ENCODE measurements around the gene OSBPL10. TPM values are rescaled to one million over a fixed set of nuclear protein-coding genes. Genes with fewer than 3 reads are reported as not detected.

OSBPL10 gene
- total and polyA plus RNA-seq, 8 donors: 1.8 to 37.7 (median 5.9) TPM

DNA sequence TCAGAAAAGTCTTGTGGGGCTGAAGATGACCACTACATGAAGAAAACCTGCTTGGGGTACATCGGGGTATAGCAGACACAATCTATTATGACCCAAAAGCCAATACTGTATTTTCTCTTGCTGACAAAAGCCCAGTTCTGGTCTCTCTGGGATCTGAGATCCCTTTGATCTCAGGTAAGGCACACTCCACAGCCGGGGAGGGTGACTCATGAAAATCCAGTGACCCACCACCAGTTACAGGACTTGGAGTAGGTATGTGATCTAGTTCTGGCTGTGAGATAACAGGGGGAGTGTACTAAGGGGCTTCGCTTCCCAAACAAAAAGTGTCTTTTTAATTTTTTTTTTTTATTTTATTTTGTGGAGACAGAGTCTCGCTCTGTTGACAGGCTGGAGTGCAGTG, 255.1 kb downstream of the OSBPL10 start:
- H3K27ac ChIP-seq: no peak overlapping the region
- no peaks in the 10 kb centered on the region for H3K36me3 ChIP-seq
- no peaks in the 10 kb centered on the region for H3K9me3 ChIP-seq
- TF ChIP-seq POLR2AphosphoS5 (IDR thresholded peaks at IDR 0.05) (no peak), EP300 (IDR thresholded peaks at IDR 0.05) (no peak), CTCF (IDR thresholded peaks at IDR 0.05) (no peak), POLR2A (IDR thresholded peaks at IDR 0.05) (no peak)
- no peaks in the 10 kb centered on the region for H3K27me3 ChIP-seq
- H3K4me3 ChIP-seq: no peak overlapping the region
- DNase-seq: no peak
- H3K4me1 ChIP-seq: no peaks in the 10 kb centered on the region
- intact Hi-C loops (cut with DNase I; ENCODE audit: low total_unique reads): no loop called here
- 89 to 99% (median 98%) methylated on average over 4 of the region's 4 CpGs for WGBS, 5 donors

- no peak for TF ChIP-seq POLR2A (IDR thresholded peaks at IDR 0.05)
- TF ChIP-seq POLR2AphosphoS5 (IDR thresholded peaks at IDR 0.05): no peak
- TF ChIP-seq CTCF (IDR thresholded peaks at IDR 0.05): no peak
- no peak for TF ChIP-seq EP300 (IDR thresholded peaks at IDR 0.05)
- no peak for DNase-seq
- no peaks in the 10 kb centered on the region for H3K36me3 ChIP-seq
- H3K4me3 ChIP-seq: no peak overlapping the region
- intact Hi-C loops (cut with DNase I; ENCODE audit: low total_unique reads): no loop called here
- no peak overlapping the region for H3K27ac ChIP-seq
- H3K4me1 ChIP-seq: no peaks in the 10 kb centered on the region
- no peaks in the 10 kb centered on the region for H3K27me3 ChIP-seq
- WGBS, 5 donors: 86 to 92% (median 91%) methylated on average over 6 of the region's 6 CpGs
- no peaks in the 10 kb centered on the region for H3K9me3 ChIP-seq
Observed at GRCh38 chr3:31725568-31725967, 255.5 kb downstream of the OSBPL10 start.

GRCh38 chr3:31724651-31725050, 256.4 kb downstream of the OSBPL10 start:
- 76 to 84% (median 81%) methylated on average over 4 of the region's 4 CpGs for WGBS, 5 donors
- Histone ChIP-seq H3K9me3 (no peaks in the 10 kb centered on the region), H3K27ac (no peak overlapping the region), H3K36me3 (no peaks in the 10 kb centered on the region), H3K4me1 (no peaks in the 10 kb centered on the region), H3K27me3 (no peaks in the 10 kb centered on the region), H3K4me3 (no peak overlapping the region)
- no peak for DNase-seq
- intact Hi-C loops (cut with DNase I; ENCODE audit: low total_unique reads): no loop called here
- TF ChIP-seq EP300 (IDR thresholded peaks at IDR 0.05): no peak

DNA sequence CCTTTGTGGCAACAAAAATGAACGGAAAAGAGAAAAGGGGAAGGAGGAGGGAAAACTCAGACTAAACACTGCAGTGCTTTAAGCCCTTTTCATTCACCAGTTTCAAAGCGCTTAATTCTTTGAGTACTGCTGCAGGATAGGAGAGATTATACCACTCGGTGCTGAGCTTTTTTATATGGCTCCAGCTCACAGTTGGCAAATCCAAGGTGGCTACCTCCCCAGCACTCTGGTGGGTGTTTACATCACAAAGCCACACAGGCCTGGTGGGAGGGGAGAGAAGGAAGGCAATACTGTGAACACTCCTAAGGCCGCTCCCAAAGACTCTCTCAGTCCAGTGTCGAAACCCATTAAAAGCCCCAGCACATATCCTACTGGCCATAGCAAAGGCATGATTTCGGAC, 256.9 kb downstream of the OSBPL10 start:
- H3K4me3 ChIP-seq: no peak overlapping the region
- no peaks in the 10 kb centered on the region for H3K27me3 ChIP-seq
- no peaks in the 10 kb centered on the region for H3K4me1 ChIP-seq
- TF ChIP-seq POLR2A (IDR thresholded peaks at IDR 0.05) (no peak), POLR2AphosphoS5 (IDR thresholded peaks at IDR 0.05) (no peak), CTCF (IDR thresholded peaks at IDR 0.05) (no peak), EP300 (IDR thresholded peaks at IDR 0.05) (no peak)
- H3K36me3 ChIP-seq: no peaks in the 10 kb centered on the region
- intact Hi-C loops (cut with DNase I; ENCODE audit: low total_unique reads): no loop called here
- H3K27ac ChIP-seq: no peak overlapping the region
- no peak for DNase-seq
- no peaks in the 10 kb centered on the region for H3K9me3 ChIP-seq
- WGBS, 5 donors: 78 to 89% (median 81%) methylated on average over 6 of the region's 6 CpGs

DNA sequence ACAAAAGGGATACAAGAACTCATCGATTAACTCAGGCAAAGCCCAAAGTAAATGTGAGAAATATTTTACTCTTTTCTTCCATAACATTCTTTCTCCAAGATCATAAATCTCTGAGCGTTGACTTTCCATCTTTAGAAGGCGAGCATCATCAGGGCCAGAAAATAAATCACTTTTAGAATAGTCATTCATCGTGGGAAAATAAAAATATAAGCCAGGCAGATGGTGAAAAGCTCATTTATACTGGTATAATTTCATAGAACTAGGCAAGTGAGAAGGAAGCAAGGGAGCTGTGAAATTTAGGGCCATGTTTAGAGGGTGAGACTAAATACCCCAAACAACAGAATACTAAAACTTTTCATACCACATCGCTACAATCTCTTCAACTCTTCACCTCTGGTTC, 257.4 kb downstream of the OSBPL10 start:
- H3K27ac ChIP-seq: no peak overlapping the region
- no peak overlapping the region for H3K4me3 ChIP-seq
- no peaks in the 10 kb centered on the region for H3K9me3 ChIP-seq
- 84 to 88% (median 88%) methylated on average over 5 of the region's 5 CpGs for WGBS, 5 donors
- no peak for TF ChIP-seq CTCF (IDR thresholded peaks at IDR 0.05)
- TF ChIP-seq POLR2A (IDR thresholded peaks at IDR 0.05): no peak
- no peak for TF ChIP-seq EP300 (IDR thresholded peaks at IDR 0.05)
- no peak for TF ChIP-seq POLR2AphosphoS5 (IDR thresholded peaks at IDR 0.05)
- no peaks in the 10 kb centered on the region for H3K36me3 ChIP-seq
- no peaks in the 10 kb centered on the region for H3K27me3 ChIP-seq
- no peak for DNase-seq
- intact Hi-C loops (cut with DNase I; ENCODE audit: low total_unique reads): no loop called here
- H3K4me1 ChIP-seq: no peaks in the 10 kb centered on the region

Data from stomach (tissue), 9 donors.